Measurements from ENCODE around the gene MBD3L3. TPM values are rescaled to one million over a fixed set of nuclear protein-coding genes. Genes with fewer than 3 reads are reported as not detected.

Gene MBD3L3
- total and polyA plus RNA-seq, 8 donors: not detected

DNA sequence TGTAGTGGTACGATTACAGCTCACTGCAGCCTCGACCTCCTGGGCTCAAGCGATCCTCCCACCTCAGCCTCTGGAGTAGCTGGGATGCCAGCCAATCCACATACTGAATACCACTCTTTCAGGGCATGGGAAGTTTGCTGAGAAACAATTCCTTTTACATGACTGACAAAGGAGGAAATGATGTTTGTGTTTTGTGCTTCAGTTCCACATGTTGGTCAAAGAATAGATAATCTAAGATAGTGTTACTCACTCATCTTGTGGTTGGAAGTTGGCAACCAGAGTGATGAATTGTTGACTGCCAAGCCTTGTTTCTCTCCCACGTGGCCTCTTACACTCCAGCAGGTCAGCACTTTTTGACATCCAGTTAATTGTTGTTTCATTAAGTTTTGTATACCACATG, 44.8 kb downstream of the MBD3L3 start:
- Histone ChIP-seq H3K9me3 (no peaks in the 10 kb centered on the region), H3K36me3 (no peaks in the 10 kb centered on the region), H3K27me3 (no peaks in the 10 kb centered on the region), H3K4me1 (peaks cover 0 to 5% of the 10 kb centered on the region in 2 donors), H3K27ac (no peak overlapping the region), H3K4me3 (no peak overlapping the region)
- DNase-seq (no peak), ATAC-seq (no peak)
- TF ChIP-seq, protein P1, sequence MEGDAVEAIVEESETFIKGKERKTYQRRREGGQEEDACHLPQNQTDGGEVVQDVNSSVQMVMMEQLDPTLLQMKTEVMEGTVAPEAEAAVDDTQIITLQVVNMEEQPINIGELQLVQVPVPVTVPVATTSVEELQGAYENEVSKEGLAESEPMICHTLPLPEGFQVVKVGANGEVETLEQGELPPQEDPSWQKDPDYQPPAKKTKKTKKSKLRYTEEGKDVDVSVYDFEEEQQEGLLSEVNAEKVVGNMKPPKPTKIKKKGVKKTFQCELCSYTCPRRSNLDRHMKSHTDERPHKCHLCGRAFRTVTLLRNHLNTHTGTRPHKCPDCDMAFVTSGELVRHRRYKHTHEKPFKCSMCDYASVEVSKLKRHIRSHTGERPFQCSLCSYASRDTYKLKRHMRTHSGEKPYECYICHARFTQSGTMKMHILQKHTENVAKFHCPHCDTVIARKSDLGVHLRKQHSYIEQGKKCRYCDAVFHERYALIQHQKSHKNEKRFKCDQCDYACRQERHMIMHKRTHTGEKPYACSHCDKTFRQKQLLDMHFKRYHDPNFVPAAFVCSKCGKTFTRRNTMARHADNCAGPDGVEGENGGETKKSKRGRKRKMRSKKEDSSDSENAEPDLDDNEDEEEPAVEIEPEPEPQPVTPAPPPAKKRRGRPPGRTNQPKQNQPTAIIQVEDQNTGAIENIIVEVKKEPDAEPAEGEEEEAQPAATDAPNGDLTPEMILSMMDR (IDR thresholded peaks at IDR 0.05): no peak
- intact Hi-C loops (cut with DNase I): no loop called here

DNA sequence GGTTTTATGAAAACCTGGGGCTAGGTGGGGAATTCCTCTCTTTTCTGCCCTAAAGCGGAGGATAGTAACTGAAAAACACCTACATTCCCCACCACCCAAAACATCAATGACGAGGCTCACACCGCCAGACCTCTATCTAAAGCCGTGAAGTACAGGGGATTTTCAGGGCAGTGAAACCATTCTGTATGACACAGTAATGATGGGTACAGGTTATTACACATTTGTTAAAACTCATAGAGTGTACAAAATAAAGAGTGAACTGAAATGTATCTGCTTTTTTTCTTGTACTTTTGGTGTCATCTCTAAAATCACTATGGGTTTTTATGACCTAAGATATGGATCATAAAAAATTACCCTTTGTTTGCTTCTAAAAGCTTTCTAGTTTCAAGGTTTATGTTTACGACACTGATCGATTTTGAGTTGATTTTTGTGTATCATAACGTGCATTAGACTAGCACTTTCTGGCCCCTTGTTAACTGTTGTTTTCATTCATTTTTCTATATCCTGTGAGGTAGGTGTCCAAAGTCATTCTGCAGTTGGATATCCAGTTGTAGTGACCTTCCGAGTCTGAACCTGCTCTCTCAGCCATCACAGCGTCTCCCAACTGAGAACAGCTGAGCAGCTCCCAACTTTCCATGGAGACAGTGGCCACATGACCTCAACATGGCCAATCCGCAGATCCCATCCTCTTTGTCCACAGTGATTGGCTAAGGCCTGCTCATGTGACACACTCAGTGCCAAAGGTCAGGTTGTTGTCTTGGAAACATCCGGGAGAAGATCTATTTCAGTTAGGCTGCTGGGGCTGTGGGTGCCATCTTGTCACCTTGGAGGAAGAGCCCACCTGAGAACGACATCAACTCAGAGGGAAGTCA, 47.5 kb downstream of the MBD3L3 start:
- no peaks in the 10 kb centered on the region for H3K27me3 ChIP-seq
- H3K4me3 ChIP-seq: no peak overlapping the region
- H3K4me1 ChIP-seq: peaks cover 0 to 5% of the 10 kb centered on the region in 2 donors
- ATAC-seq: no peak
- TF ChIP-seq, protein P1 (IDR thresholded peaks at IDR 0.05): no peak
- no peaks in the 10 kb centered on the region for H3K36me3 ChIP-seq
- no peak overlapping the region for H3K27ac ChIP-seq
- DNase-seq: no peak
- intact Hi-C loops (cut with DNase I): no loop called here
- H3K9me3 ChIP-seq: no peaks in the 10 kb centered on the region

DNA sequence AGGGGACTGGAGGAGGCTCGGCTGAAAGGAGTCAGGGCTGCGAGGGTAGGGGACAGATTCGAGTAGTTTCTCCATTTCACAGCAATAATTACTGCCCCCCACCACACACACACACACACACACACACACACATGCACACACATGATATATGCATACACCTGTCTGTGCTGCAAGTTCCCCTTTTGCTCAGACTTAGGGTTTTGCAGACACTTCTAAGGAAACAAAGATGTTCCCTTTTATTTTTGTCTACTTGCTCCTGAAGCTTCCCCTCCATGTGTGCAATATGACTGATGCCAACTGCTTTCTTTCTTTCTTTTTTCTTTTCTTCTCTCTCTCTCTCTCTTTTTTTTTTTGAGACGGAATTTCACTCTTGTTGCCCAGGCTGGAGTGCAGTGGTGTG, 50.6 kb downstream of the MBD3L3 start:
- intact Hi-C loops (cut with DNase I): no loop called here
- H3K36me3 ChIP-seq: no peaks in the 10 kb centered on the region
- TF ChIP-seq, protein P1 (IDR thresholded peaks at IDR 0.05): no peak
- H3K9me3 ChIP-seq: no peaks in the 10 kb centered on the region
- DNase-seq (no peak), ATAC-seq (no peak)
- H3K27me3 ChIP-seq: no peaks in the 10 kb centered on the region
- H3K4me1 ChIP-seq: peaks cover 0 to 5% of the 10 kb centered on the region in 2 donors
- H3K4me3 ChIP-seq: no peak overlapping the region
- no peak overlapping the region for H3K27ac ChIP-seq

Other genes starting within 250 kb of the MBD3L3 start
- gene ADGRE1, start 171.1 kb downstream of the MBD3L3 start, total RNA-seq: 10 to 100 TPM in 1 of 2 donors, 1 to 10 TPM in 1; 1.3 to 15.2 TPM
- gene ADGRE1, start 171.1 kb downstream of the MBD3L3 start, polyA plus RNA-seq (ENCODE audit: insufficient read length in 6 of 6): under 1 TPM; 0.09 to 0.55 (median 0.24) TPM
- gene MBD3L2B, start 37.2 kb downstream of the MBD3L3 start, total RNA-seq: not detected
- gene MBD3L2B, start 37.2 kb downstream of the MBD3L3 start, polyA plus RNA-seq (ENCODE audit: insufficient read length in 6 of 6): not detected
- not detected for gene MBD3L5, start 28.1 kb downstream of the MBD3L3 start, total RNA-seq
- not detected for gene MBD3L5, start 28.1 kb downstream of the MBD3L3 start, polyA plus RNA-seq (ENCODE audit: insufficient read length in 6 of 6)
- gene MBD3L4, start 18.5 kb downstream of the MBD3L3 start, total RNA-seq: not detected
- not detected for gene MBD3L4, start 18.5 kb downstream of the MBD3L3 start, polyA plus RNA-seq (ENCODE audit: insufficient read length in 6 of 6)
- not detected for gene MBD3L2, start 9.4 kb downstream of the MBD3L3 start, total RNA-seq
- not detected for gene MBD3L2, start 9.4 kb downstream of the MBD3L3 start, polyA plus RNA-seq (ENCODE audit: insufficient read length in 6 of 6)
- 10 to 100 TPM in 1 of 2 donors, 1 to 10 TPM in 1; 7.8 to 10.5 TPM for gene ZNF557, start 11.0 kb upstream of the MBD3L3 start, total RNA-seq
- gene ZNF557, start 11.0 kb upstream of the MBD3L3 start, polyA plus RNA-seq (ENCODE audit: insufficient read length in 6 of 6): 1 to 10 TPM; 8.8 to 10.0 (median 9.7) TPM
- gene INSR, start 235.7 kb upstream of the MBD3L3 start, total RNA-seq: 10 to 100 TPM; 21.2 to 22.8 TPM
- 10 to 100 TPM; 14.0 to 18.7 (median 17.6) TPM for gene INSR, start 235.7 kb upstream of the MBD3L3 start, polyA plus RNA-seq (ENCODE audit: insufficient read length in 6 of 6)

Measured in left lung (tissue), 10 donors.